GM21825 (cell line): Measurements from ENCODE around the gene HSPH1.

Experiments
- ATAC-seq: cut with Tn5 transposase; IDR thresholded peaks from one replicate; pipeline ENCODE4 v1.9.1; 2021; ENCODE audit warnings: mild to moderate bottlenecking, moderate library complexity; ENCODE audit not compliant: unreplicated experiment

HSPH1 gene

GRCh38 chr13:31161557-31162150 is at the start of gene HSPH1:
Gene HSPH1 (minus strand): TSS chr13:31161904. CDS start chr13:31161582, 322 bp downstream.
- peak; percentile 75 for ATAC-seq

- ATAC-seq = no peak
These were observed 48.1 kb upstream of the HSPH1 start for GRCh38 chr13:31209841-31210210.

GRCh38 chr13:31209172-31209840 is 47.6 kb upstream of the HSPH1 start:
- ATAC-seq = no peak

GRCh38 chr13:31208559-31209122 is 46.9 kb upstream of the HSPH1 start:
- ATAC-seq = no peak

- no peak for ATAC-seq
These were observed 46.2 kb upstream of the HSPH1 start for GRCh38 chr13:31207661-31208552.

- no peak for ATAC-seq
These were observed 42.9 kb upstream of the HSPH1 start for GRCh38 chr13:31204592-31204991.

- ATAC-seq = no peak
These were observed 39.8 kb upstream of the HSPH1 start for GRCh38 chr13:31201341-31202031.

GRCh38 chr13:31200637-31200971 is 38.9 kb upstream of the HSPH1 start:
- peak; percentile 10 for ATAC-seq

GRCh38 chr13:31199849-31200636 is 38.3 kb upstream of the HSPH1 start, which contains the start of gene B3GLCT:
Gene B3GLCT (plus strand): TSS chr13:31199975. CDS start chr13:31200085, 110 bp downstream.
- peak; percentile 87 for ATAC-seq

GRCh38 chr13:31199527-31199848 is 37.8 kb upstream of the HSPH1 start:
- no peak for ATAC-seq

GRCh38 chr13:31198519-31198918 is 36.8 kb upstream of the HSPH1 start:
- no peak for ATAC-seq

- ATAC-seq = no peak
These were observed 35.3 kb upstream of the HSPH1 start for GRCh38 chr13:31196992-31197391.

- ATAC-seq = no peak
These were observed 33.9 kb upstream of the HSPH1 start for GRCh38 chr13:31195616-31196015.

GRCh38 chr13:31192306-31192705 is 30.6 kb upstream of the HSPH1 start:
- no peak for ATAC-seq

GRCh38 chr13:31191748-31192147 is 30.0 kb upstream of the HSPH1 start:
- no peak for ATAC-seq

- no peak for ATAC-seq
These were observed 23.4 kb upstream of the HSPH1 start for GRCh38 chr13:31184981-31185645.

- ATAC-seq = no peak
These were observed 22.7 kb upstream of the HSPH1 start for GRCh38 chr13:31184451-31184850.

GRCh38 chr13:31182987-31183386 is 21.3 kb upstream of the HSPH1 start:
- no peak for ATAC-seq

- no peak for ATAC-seq
These were observed 18.1 kb upstream of the HSPH1 start for GRCh38 chr13:31179754-31180153.

GRCh38 chr13:31179241-31179640 is 17.5 kb upstream of the HSPH1 start:
- no peak for ATAC-seq
